DND-41 (cell line): ENCODE results near the gene CACNA1E.

Experiments
- CTCF ChIP-seq: IDR thresholded peaks from 2 replicates; pipeline ENCODE4 v1.5.1; 2012; ENCODE audit warnings: borderline replicate concordance, low read length, moderate library complexity, mild to moderate bottlenecking; ENCODE audit not compliant: poor library complexity, severe bottlenecking; ENCODE audit errors: extremely low read depth
- EZH2 ChIP-seq: IDR thresholded peaks from 3 replicates; pipeline ENCODE4 v1.6.1; 2012; ENCODE audit warnings: borderline replicate concordance, low read depth, mild to moderate bottlenecking, moderate library complexity, low read length, inconsistent platforms; ENCODE audit not compliant: severe bottlenecking

- TF ChIP-seq EZH2 (no peak), CTCF (no peak)
Observed at GRCh38 chr1:181816608-181817007, 333.3 kb downstream of the CACNA1E start.
